K562 (cell line): ENCODE data around the gene SPINT2. TPM values are rescaled to one million over a fixed set of nuclear protein-coding genes. Genes with fewer than 3 reads are reported as not detected.

ENCODE experiments used
- ATAC-seq: fragments of 200-7000 bp; cut with Tn5 transposase; 3 replicates; pipeline ENCODE4 v1.9.1; 2020; ENCODE audit warnings: moderate library complexity
- BruUV-seq: library from RNA; stranded (reverse); fragments of 400-500 nt; replicated peaks from 2 replicates; lab custom pipeline; 2021; lab: Mats Ljungman, UMichigan
- CTCF ChIA-PET: fragments of 300-600 bp; formaldehyde crosslinking; extraction: SDS; loops from one replicate; lab custom pipeline; 2021; ENCODE audit warnings: low intra/inter-chr PET ratio; lab: Yijun Ruan, JAX
- POLR2A ChIA-PET: fragments of 300-600, 350-650 bp; sonication (Branson Sonifier 250); formaldehyde crosslinking; extraction: SDS; loops from one replicate; lab custom pipeline; 2021; ENCODE audit warnings: antibody characterized with exemption, inconsistent platforms; lab: Yijun Ruan, JAX
- DNase-seq, 4 experiments: peaks; one replicate each; pipeline versions ENCODE4 v3.0.0 to v3.0.0-alpha.2; 2011 to 2018; ENCODE audit warnings: low spot score in 3 of 4, mixed read lengths in 3 of 4; ENCODE audit errors: extremely low read depth in 1 of 4
- FAIRE-seq: peaks from 2 replicates; lab custom pipeline; 2011; peaks lifted over from hg19 to GRCh38; lab: Jason Lieb, UNC
- H2AFZ ChIP-seq: 2 replicates; pipeline ENCODE4 v1.6.0; 2011; ENCODE audit warnings: low read depth, low read length, control low read depth, inconsistent platforms
- H3K27ac ChIP-seq: fragments of 200-600 bp; 3 replicates; pipeline ENCODE4 v1.8.0; 2011; ENCODE audit warnings: low read depth, mild to moderate bottlenecking, control low read depth, inconsistent platforms, low read length, moderate library complexity, mixed read lengths; ENCODE audit errors: extremely low read depth
- H3K27me3 ChIP-seq, 2 experiments: fragments of 300-600 bp in 1 of 2; 2 replicates in 1 of 2; 3 replicates in 1 of 2; pipeline versions ENCODE4 v1.6.0 to v1.8.0; 2011; ENCODE audit warnings: inconsistent platforms in 2 of 2, low read length in 2 of 2, mild to moderate bottlenecking in 1 of 2, mixed read lengths in 1 of 2, moderate library complexity in 1 of 2; ENCODE audit not compliant: control insufficient read depth in 2 of 2, insufficient read depth in 2 of 2
- H3K36me3 ChIP-seq: fragments of 300-600 bp; 3 replicates; pipeline ENCODE4 v1.8.0; 2011; ENCODE audit warnings: mild to moderate bottlenecking, low read length, inconsistent platforms; ENCODE audit not compliant: control insufficient read depth, insufficient read depth
- H3K4me1 ChIP-seq, 2 experiments: fragments of 200-600 bp in 1 of 2; replicated peaks in 1 of 2; 2 replicates in 1 of 2; 3 replicates in 1 of 2; pipeline versions ENCODE4 v1.5.1 to v1.8.0; 2011; ENCODE audit warnings: inconsistent platforms in 2 of 2, low read length in 2 of 2, mild to moderate bottlenecking in 1 of 2, mixed read lengths in 1 of 2, moderate library complexity in 1 of 2; ENCODE audit not compliant: control insufficient read depth in 2 of 2, insufficient read depth in 2 of 2
- H3K4me2 ChIP-seq: 2 replicates; pipeline ENCODE4 v1.6.1; 2011; ENCODE audit warnings: low read length, control low read depth, inconsistent platforms, mixed read lengths; ENCODE audit not compliant: insufficient read depth
- H3K4me3 ChIP-seq: fragments of 200-600 bp; sonication (generic), shearing (Covaris generic); 2 replicates; pipeline ENCODE4 v1.5.1; 2016; ENCODE audit warnings: control low read depth, inconsistent platforms
- H3K79me2 ChIP-seq: fragments of 200-600 bp; 3 replicates; pipeline ENCODE4 v1.8.0; 2011; ENCODE audit warnings: low read length, inconsistent platforms; ENCODE audit not compliant: control insufficient read depth, insufficient read depth
- H3K9ac ChIP-seq, 2 experiments: 2 replicates each; pipeline versions ENCODE4 v1.6.0 to v1.6.1; 2011; ENCODE audit warnings: low read depth in 2 of 2, low read length in 2 of 2, control low read depth in 1 of 2, inconsistent platforms in 1 of 2, mild to moderate bottlenecking in 1 of 2, mixed read lengths in 1 of 2; ENCODE audit not compliant: insufficient read depth in 1 of 2
- H3K9me1 ChIP-seq: one replicate; pipeline ENCODE4 v1.6.0; 2011; ENCODE audit warnings: inconsistent platforms, mild to moderate bottlenecking, low read length, moderate library complexity; ENCODE audit not compliant: control insufficient read depth, insufficient read depth
- H3K9me3 ChIP-seq: replicated peaks from 2 replicates; pipeline ENCODE4 v1.5.1; 2011; ENCODE audit warnings: low read depth, low read length, inconsistent platforms; ENCODE audit not compliant: control insufficient read depth, insufficient read depth
- H4K20me1 ChIP-seq: replicated peaks from 2 replicates; pipeline ENCODE4 v1.6.1; 2011; ENCODE audit warnings: low read length, inconsistent platforms, mixed read lengths; ENCODE audit not compliant: control insufficient read depth, insufficient read depth
- ATF6 ChIP-seq: sonication (generic); formaldehyde crosslinking; IDR thresholded peaks from 2 replicates; pipeline ENCODE4 v1.4.0; 2020; ENCODE audit warnings: mild to moderate bottlenecking, missing genetic modification reagents
- CEBPG ChIP-seq, 3 experiments: fragments of 200-800 bp in 1 of 3; sonication (Bioruptor generic) in 1 of 3; sonication (generic) in 1 of 3; formaldehyde crosslinking in 1 of 3; IDR thresholded peaks in 2 of 3; conservative IDR thresholded peaks in 1 of 3; 2 replicates each; pipeline versions ENCODE4 v1.6.1 to v1.8.0; 2016 to 2022; ENCODE audit warnings: missing compliant biosample characterization in 2 of 3, missing genetic modification characterization in 2 of 3, mild to moderate bottlenecking in 1 of 3, missing genetic modification reagents in 1 of 3
- DPF2 ChIP-seq: fragments of 450-650 bp; IDR thresholded peaks from 2 replicates; pipeline ENCODE4 v1.6.1; 2016
- ELF4 ChIP-seq: fragments of 450-650 bp; formaldehyde crosslinking; IDR thresholded peaks from 2 replicates; pipeline ENCODE4 v1.4.0; 2022; ENCODE audit warnings: missing genetic modification characterization
- NCOA1 ChIP-seq: fragments of 450-650 bp; IDR thresholded peaks from 2 replicates; pipeline ENCODE4 v1.6.1; 2016; ENCODE audit warnings: low read depth
- NFE2 ChIP-seq: IDR thresholded peaks from 2 replicates; pipeline ENCODE4 v1.6.1; 2014; ENCODE audit warnings: antibody characterized with exemption, low read depth
- PCBP2 ChIP-seq: fragments of 200-400 bp; formaldehyde crosslinking; IDR thresholded peaks from 2 replicates; pipeline ENCODE4 v1.6.1; 2018; ENCODE audit warnings: low read length, low read depth, mild to moderate bottlenecking, moderate library complexity; ENCODE audit not compliant: poor library complexity, severe bottlenecking
- ZNF121 ChIP-seq: sonication (generic); formaldehyde crosslinking; conservative IDR thresholded peaks from 2 replicates; pipeline ENCODE4 v1.8.0; 2022; ENCODE audit warnings: missing genetic modification reagents
- ZNF197 ChIP-seq: fragments of 200-800 bp; sonication (Bioruptor generic); IDR thresholded peaks from 2 replicates; pipeline ENCODE4 v1.6.1; 2016; ENCODE audit warnings: low read depth, missing genetic modification characterization, missing compliant biosample characterization
- WGBS: fragments of 100-300 bp; shearing (Covaris generic); methylation state at CpG from one replicate; pipeline ENCODE4 v1.1.6; 2016; ENCODE audit warnings: low coverage, mixed read lengths; ENCODE audit not compliant: insufficient coverage; ENCODE audit errors: missing lambda C conversion rate; 5-methylcytosine and 5-hydroxymethylcytosine counted together
- in situ Hi-C: fragments of 300-500 bp; cut with MboI; formaldehyde crosslinking; loops from 4 replicates; pipeline ENCODE4 v1.15.0; 2018; ENCODE audit warnings: inconsistent platforms, mixed read lengths
- intact Hi-C: fragments of 100-400 bp; cut with micrococcal nuclease; formaldehyde crosslinking; loops from 2 replicates; pipeline ENCODE4 v1.14.2; 2022
- polyA plus RNA-seq, 8 experiments: library from polyadenylated mRNA; depleted of rRNA in 4 of 8; stranded (reverse) in 5 of 8; unstranded in 3 of 8; fragments of >200 nt; fragmentation: Nextera tagmentation in 2 of 8; fragmentation: Illumina TruSeq in 1 of 8; extraction: Ambion mirVana in 2 of 8; extraction: Trizol in 1 of 8; gene quantifications; 2 replicates each; pipeline versions ENCODE4 v1.2.1 to v1.2.3, GENCODE V29; 2011 to 2014; ENCODE audit warnings: inconsistent platforms in 1 of 8, missing spikeins in 1 of 8
- total RNA-seq, 7 experiments: library from RNA; depleted of rRNA in 6 of 7; stranded (reverse); fragments of >200 nt in 6 of 7; fragmentation: Illumina TruSeq in 2 of 7; extraction: Trizol in 2 of 7; gene quantifications; 2 replicates each; pipeline versions ENCODE4 v1.2.1 to v1.2.3, GENCODE V29; 2011 to 2021; ENCODE audit warnings: low replicate concordance in 1 of 7
- TF ChIP-seq, protein P1 (sequence below): IDR thresholded peaks from 2 replicates; pipeline ENCODE4 v1.6.1; 2014; ENCODE audit warnings: antibody characterized with exemption

The SPINT2 gene
- total and polyA plus RNA-seq, 9 of the 15 experiments (the other 6 are each of a cell fraction or from before 2014, with no cell fraction given): 0.65 to 4.5 (median 3.4) TPM

- ChIA-PET POLR2A (no interaction called here), CTCF (no interaction called here)
- H4K20me1 ChIP-seq: peaks cover 5% of the 10 kb centered on the region; the same call in 1 of the 2 replicates
- peak; percentile 64 for TF ChIP-seq ZNF121 (CRISPR knock-in tag)
- TF ChIP-seq PCBP2: no peak
- TF ChIP-seq ELF4: no peak
- in situ Hi-C loops (no loop called here), intact Hi-C loops (no loop called here)
- no TSS peak for BruUV-seq
- WGBS: 90% methylated on average over 6 of the region's 6 CpGs
- peaks cover 68% of the 10 kb centered on the region for H3K36me3 ChIP-seq
- no peak for FAIRE-seq
- H3K27me3 ChIP-seq: no peaks in the 10 kb centered on the region
- DNase-seq: no peak
- no peak overlapping the region for H3K4me3 ChIP-seq
- H3K9me1 ChIP-seq: peaks cover 5% of the 10 kb centered on the region
- H3K4me1 ChIP-seq: peaks cover 15 to 51% of the 10 kb centered on the region in 2 experiments; a peak in 4 of 5 replicates
- H2AFZ ChIP-seq: no peak overlapping the region
- no peak for ATAC-seq
- no peaks in the 10 kb centered on the region for H3K9me3 ChIP-seq
- no peak overlapping the region for H3K4me2 ChIP-seq
- H3K9ac ChIP-seq: peak overlapping the region; percentile 4 to 84; a peak in 2 of 4 replicates
- H3K79me2 ChIP-seq: peaks cover 69% of the 10 kb centered on the region
- peak overlapping the region; percentile 41; the same call in 1 of the 3 replicates for H3K27ac ChIP-seq
These were observed 46.6 kb downstream of the SPINT2 start for GRCh38 chr19:38310986-38311385.

DNA sequence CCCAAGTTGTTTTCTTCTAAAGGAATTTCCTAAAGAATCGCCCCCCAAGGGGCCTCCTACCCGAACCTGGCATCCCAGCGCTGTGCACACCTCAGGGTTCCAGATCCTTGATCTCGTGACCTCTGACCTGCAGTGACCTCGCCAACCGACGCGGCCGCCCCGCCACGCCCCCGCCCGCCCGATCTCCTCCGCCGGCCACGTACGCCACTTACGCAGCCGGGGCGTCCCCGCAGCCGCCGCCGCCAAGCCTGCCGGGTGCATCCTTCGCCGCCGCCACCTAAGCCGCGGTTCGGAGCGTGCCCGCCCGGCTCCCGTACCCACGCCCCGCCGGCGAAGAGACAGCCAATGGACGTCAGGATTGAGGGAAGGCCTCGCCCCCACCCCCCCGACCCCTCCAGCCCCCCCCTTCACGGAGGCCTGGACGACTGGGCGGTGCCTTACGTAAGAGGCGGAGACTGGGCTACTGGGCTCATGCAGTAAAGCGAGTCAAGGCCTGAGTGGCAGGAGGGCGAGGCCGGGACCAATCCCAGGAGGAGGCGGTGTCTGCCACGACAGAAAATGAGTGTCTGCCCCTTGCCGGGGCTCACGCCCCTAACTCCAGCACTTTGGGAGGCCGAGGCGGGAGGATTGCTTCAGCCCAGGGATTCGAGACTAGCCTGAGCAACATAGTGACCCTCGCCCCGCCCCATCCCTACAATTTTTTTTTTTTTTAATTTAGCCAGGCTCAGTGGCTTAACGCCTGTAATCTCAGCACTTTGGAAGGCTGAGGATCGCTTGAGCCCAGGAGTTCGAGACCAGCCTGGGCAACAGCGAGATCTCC is 51.5 kb downstream of the SPINT2 start, which contains the start of gene YIF1B:
TSS of gene YIF1B (minus strand) at position 291 of the 820 bp plus-strand sequence. CDS start at position 261, 30 bp downstream.
- CTCF ChIA-PET: no interaction called here
- Histone ChIP-seq H3K27me3 (no peaks in the 10 kb centered on the region), H3K9me3 (no peaks in the 10 kb centered on the region), H4K20me1 (no peaks in the 10 kb centered on the region; the same call in 1 of the 2 replicates), H3K4me3 (peak within 1 kb of the TSS; percentile 90), H3K4me2 (peak within 1 kb of the TSS; percentile 100), H3K4me1 (peaks cover 42 to 64% of the 10 kb centered on the region in 2 experiments), H3K27ac (peak within 1 kb of the TSS; percentile 99), H3K9ac (peak within 1 kb of the TSS; percentile 89 to 97), H3K9me1 (no peaks in the 10 kb centered on the region), H3K36me3 (peaks cover 24% of the 10 kb centered on the region), H2AFZ (peak within 1 kb of the TSS; percentile 69), H3K79me2 (peaks cover 46% of the 10 kb centered on the region)
- WGBS: under 1% methylated on average over 44 of the region's 64 CpGs
- DNase-seq (peak; percentile 97 to 98 (median 97)), ATAC-seq (peak; percentile 88), FAIRE-seq (peak; percentile 94)
- in situ Hi-C loops: no loop called here
- POLR2A ChIA-PET: no interaction called here
- intact Hi-C loops: loop anchor here (1.0 kb wide), 2 partner anchors 19 to 46 kb away; partner anchors contain the start of gene CATSPERG
- no TSS peak for BruUV-seq
- TF ChIP-seq ZNF197 (CRISPR knock-in tag) (peak; percentile 32), NCOA1 (0 out of 2 replicates have a peak, but pooled peaks have one; percentile 40), DPF2 (peak; percentile 67), CEBPG (CRISPR knock-in tag; IDR thresholded peaks at IDR 0.05) (peak; percentile 62), CEBPG (tag; conservative IDR thresholded peaks at IDR 0.05 in 1 of 2, IDR thresholded peaks at IDR 0.05 in 1 of 2) (peak; percentile 66 to 82), NFE2 (0 out of 2 replicates have a peak, but pooled peaks have one; percentile 2), ATF6 (CRISPR knock-in tag) (no peak)
- TF ChIP-seq, protein P1, sequence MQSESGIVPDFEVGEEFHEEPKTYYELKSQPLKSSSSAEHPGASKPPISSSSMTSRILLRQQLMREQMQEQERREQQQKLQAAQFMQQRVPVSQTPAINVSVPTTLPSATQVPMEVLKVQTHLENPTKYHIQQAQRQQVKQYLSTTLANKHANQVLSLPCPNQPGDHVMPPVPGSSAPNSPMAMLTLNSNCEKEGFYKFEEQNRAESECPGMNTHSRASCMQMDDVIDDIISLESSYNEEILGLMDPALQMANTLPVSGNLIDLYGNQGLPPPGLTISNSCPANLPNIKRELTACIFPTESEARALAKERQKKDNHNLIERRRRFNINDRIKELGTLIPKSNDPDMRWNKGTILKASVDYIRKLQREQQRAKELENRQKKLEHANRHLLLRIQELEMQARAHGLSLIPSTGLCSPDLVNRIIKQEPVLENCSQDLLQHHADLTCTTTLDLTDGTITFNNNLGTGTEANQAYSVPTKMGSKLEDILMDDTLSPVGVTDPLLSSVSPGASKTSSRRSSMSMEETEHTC: no peak
